HTERT RPE-1 (cell line): Measurements from ENCODE around the gene MAU2.

Source experiments
- in situ Hi-C: fragments of 300-500 bp; cut with MboI; formaldehyde crosslinking; loops from 4 replicates; pipeline ENCODE4 v1.14.3; 2020; ENCODE audit warnings: low sequenced_read_pairs

Gene MAU2

DNA sequence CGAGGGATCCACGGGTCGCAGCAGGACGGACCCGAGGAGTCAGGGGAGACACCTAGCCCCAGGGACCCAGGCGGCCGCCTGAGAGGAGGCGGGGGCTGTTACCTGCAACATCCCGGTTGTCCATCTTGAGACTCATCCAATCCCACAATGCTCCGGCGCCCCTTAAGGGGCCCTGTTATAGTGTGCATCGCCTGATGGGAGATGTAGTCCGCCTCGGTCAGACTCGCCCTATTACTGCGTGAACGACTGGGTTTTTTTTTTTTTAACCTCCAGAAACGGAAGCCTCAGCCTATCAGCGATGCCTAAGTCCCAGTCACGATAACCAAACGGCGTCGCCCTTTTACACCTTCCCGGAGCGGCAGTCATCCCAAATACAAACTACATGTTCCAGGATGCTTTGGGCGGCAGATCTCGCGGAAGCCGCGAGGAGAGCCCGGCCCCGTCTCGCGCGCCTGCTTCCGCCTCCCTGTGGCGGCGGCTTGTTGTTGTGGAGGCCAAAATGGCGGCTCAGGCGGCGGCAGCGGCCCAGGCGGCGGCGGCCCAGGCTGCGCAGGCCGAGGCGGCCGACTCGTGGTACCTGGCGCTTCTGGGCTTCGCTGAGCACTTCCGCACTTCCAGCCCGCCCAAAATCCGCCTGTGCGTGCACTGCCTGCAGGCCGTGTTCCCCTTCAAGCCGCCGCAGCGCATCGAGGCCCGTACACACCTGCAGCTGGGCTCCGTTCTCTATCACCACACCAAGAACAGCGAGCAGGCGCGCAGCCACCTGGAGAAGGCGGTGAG lies at the start of gene MAU2, which contains the start of gene SUGP1:
TSS of gene MAU2 (plus strand) at position 469 of the 780 bp plus-strand sequence. CDS start at position 500, 31 bp downstream.
TSS of gene SUGP1 (minus strand) at position 149 of the 780 bp plus-strand sequence. CDS start at position 136, 13 bp downstream.
- in situ Hi-C loops, result no loop called here

DNA sequence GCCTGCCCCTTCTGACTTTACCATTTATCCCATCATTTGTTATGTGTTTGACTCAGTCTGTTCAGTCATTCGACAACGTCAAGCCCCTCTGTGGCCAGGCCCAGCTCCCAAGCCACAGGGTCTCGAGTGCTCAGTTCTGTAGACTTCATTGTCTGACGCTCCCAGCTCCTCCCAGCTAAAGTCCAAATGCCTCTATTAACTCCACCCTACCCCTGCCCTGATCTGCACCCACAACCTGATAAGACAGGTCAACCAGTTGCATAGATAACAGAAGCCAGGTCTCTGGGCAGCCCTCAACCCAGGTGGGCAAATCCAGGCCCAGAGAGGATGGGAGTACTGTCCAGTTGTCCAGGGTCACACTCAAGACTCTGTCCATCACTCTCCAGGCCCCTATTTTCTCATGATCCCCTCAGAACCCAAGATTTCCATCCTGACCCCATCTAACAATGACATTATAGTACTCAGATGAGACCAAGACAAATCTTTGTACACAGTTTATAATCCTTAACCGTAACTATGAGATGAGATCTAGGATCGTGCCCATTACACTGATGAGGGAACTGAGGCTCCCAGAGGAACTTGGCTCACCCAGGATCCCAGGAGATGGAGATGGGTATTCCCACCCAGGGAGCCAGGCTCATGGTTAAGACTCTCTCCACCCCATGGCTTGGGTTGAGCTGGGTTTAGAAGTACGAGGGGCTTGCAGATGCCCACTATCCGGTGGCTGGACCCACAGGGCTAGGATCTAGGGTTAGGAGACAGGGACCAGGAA lies 48.6 kb upstream of the MAU2 start:
- in situ Hi-C loops, result no loop called here

DNA sequence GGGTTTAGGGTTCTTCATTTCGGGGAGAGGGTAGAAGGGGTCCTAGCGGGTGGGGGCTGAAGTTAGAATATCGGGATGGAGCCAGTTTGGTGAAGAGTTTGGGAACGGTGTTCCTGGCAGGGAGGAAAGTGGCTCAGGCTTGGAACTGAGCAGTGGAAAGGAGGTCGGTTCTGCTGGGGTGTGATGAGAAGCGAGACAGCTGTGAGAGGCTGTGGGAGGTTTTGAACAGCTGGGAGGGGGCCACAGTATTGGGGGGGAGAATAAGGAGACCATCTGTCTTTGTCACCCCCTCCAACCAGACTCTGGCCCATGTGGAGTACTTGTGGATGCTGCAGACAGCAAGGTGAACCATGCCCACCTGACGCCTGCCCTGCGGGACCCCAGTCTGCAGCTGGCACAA lies 46.5 kb upstream of the MAU2 start:
- in situ Hi-C loops, result no loop called here

DNA sequence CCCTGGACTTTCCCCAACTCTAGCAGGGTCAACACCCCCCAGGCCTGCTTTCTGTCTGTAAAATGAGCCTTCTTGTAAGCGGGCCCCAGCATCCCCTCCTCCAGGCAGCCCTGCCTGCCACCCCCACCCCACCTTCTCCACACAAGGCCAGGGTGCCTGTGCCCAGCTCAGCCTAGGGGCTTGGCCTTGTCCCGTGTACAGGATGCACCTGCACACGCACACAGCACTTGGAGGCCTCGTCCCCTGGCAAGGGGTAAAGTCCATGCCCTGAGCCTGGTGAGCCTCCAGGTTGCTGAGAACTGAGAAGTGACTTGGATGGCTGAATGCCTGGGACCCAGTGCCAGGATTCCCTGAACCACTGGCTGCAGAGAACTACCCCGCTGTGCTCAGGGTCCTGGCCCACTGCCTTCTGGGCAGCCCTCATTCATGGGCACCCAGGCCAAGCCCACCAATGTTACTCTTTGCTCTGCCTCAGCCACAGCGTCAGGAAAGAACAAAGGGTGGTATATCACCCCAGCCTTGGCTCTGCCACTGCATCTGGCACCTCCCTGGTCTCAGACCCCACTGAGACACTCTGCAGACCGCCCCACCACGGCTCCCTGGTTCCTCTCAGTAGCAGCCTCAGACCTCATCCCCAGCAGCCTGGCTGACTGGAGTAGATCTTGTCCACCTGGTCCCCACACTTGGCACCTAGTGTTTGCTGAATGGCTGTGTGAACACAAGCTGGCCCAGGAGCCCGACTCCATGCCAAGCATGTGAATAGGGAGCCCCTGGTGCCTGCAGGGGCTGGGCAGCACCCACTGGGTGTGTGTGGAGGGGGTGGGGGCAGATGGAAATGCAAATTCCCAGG lies 45.7 kb upstream of the MAU2 start:
- in situ Hi-C loops, result no loop called here

GRCh38 chr19:19276386-19276785 lies 44.2 kb upstream of the MAU2 start:
- in situ Hi-C loops, result no loop called here

- in situ Hi-C loops, result no loop called here
Measured at GRCh38 chr19:19276851-19277250, 43.8 kb upstream of the MAU2 start.

- in situ Hi-C loops, result no loop called here
Measured at GRCh38 chr19:19278315-19278714, 42.3 kb upstream of the MAU2 start.

GRCh38 chr19:19279062-19279612 lies 41.5 kb upstream of the MAU2 start:
- in situ Hi-C loops, result no loop called here

- in situ Hi-C loops, result no loop called here
Measured at GRCh38 chr19:19279853-19280252, 40.8 kb upstream of the MAU2 start.

- in situ Hi-C loops, result no loop called here
Measured at GRCh38 chr19:19280561-19280960, 40.1 kb upstream of the MAU2 start.

GRCh38 chr19:19285686-19286085 lies 34.9 kb upstream of the MAU2 start:
- in situ Hi-C loops, result no loop called here

- in situ Hi-C loops, result no loop called here
Measured at GRCh38 chr19:19292607-19293006, 28.0 kb upstream of the MAU2 start.

- in situ Hi-C loops, result no loop called here
Measured at GRCh38 chr19:19294914-19295313, 25.7 kb upstream of the MAU2 start.

GRCh38 chr19:19296953-19297689 lies 23.5 kb upstream of the MAU2 start:
- in situ Hi-C loops, result no loop called here

- in situ Hi-C loops, result no loop called here
Measured at GRCh38 chr19:19297759-19298158, 22.9 kb upstream of the MAU2 start.

GRCh38 chr19:19300613-19301012 lies 20.0 kb upstream of the MAU2 start:
- in situ Hi-C loops, result no loop called here

GRCh38 chr19:19303411-19303810 lies 17.2 kb upstream of the MAU2 start:
- in situ Hi-C loops, result no loop called here

DNA sequence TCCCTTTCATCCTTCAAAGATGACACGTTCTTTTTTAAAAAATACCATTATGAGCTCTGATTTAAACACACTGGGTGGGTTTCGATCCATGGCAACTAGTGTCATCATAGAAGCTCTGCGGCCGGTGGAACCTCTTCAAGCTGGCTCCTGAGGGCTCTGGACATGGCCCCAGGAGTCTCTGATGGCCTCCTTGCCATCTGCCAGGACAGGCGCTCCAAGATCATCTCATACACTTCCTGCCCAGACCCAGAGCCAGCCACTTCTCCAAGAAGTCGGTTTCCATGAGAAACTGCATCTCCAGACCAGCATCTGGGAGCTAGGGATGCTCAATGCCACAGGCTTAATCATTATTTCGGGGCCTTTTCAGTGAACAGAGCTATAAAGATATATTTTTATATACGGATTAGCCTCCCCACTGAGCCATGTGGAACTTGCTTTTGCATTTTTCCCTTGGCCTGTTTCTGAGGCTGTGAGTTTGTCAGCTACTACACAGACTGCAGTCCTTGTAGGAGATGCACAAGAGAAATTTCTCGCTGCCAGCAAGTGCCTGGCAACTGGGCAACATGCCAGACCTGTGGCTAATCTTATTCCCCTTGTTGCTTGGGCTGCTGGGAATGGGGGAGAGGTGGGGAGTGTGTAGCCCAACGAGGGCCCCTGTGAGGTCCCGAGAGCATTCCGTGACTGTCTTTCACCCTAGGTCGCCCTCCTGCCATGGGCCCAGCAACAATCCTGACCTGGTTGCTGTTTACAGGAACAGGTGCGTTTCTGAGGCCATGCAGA lies 16.3 kb upstream of the MAU2 start:
- in situ Hi-C loops, result no loop called here

- in situ Hi-C loops, result no loop called here
Measured at GRCh38 chr19:19305066-19305465, 15.6 kb upstream of the MAU2 start.
